ENCODE measurements around the gene RTF1. TPM values are rescaled to one million over a fixed set of nuclear protein-coding genes. Genes with fewer than 3 reads are reported as not detected.

The RTF1 gene
- polyA plus RNA-seq, 1 of the 3 experiments (the other 2 are of a cell fraction), result 27.8 TPM

DNA sequence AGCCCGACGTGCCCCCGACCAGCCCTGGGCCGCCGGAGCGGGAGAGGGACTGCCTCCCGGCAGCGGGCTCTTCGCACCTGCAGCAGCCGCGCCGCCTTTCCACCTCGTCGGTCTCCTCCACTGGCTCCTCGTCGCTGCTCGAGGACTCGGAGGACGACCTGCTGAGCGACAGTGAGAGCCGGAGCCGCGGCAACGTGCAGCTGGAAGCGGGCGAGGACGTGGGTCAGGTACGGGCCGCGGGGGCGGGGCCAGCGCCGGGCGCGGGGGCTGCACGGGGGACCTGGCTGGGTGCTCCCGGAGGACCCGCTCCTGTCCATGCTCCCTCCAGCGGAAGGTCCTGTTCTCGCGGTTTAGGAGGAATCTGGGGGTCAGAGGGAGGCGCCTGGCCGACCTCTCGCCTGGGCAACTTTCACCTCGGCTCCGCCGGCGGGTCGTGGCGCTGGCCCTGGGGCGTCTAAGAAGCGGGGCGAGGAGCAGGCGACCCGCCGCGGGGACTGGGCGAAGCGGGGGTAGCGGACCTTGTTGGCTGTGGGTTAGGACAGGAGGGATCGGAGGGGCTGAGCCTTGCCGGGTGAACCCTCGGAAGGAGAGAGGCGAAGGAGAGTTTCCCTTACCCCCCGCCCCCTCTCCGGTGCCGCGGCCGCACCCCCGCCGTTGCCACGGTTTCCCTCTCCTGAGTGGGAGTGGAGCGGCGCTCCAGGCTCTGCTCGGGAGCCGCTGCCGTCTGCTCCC lies 77.5 kb downstream of the RTF1 start:
- Histone ChIP-seq H2AFZ (ENCODE audit: low read depth) (peak overlapping the region; percentile 41; the same call in 1 of the 2 replicates), H3K9me3 (no peaks in the 10 kb centered on the region), H3K4me1 (ENCODE audit: control insufficient read depth in 1 of 2, insufficient read depth in 2 of 2, low read depth in 1 of 2, low read length in 1 of 2) (peaks cover 6% of the 10 kb centered on the region in 2 experiments; a peak in 3 of 4 replicates), H3K4me2 (peak overlapping the region; percentile 83), H3K36me3 (replicated peaks in 1 of 2; ENCODE audit: control insufficient read depth in 1 of 2, insufficient read depth in 2 of 2, low read length in 1 of 2) (no peaks in the 10 kb centered on the region), H3K79me2 (ENCODE audit: insufficient read depth) (no peaks in the 10 kb centered on the region), H3K4me3 (ENCODE audit: low read depth in 2 of 2, low read length in 1 of 2) (peak overlapping the region; percentile 56 to 74), H3K9ac (no peak overlapping the region), H4K20me1 (ENCODE audit: insufficient read depth) (no peaks in the 10 kb centered on the region), H3F3A (replicated peaks; ENCODE audit: insufficient read depth) (peaks cover 4% of the 10 kb centered on the region), H3K9me2 (no peaks in the 10 kb centered on the region), H3K27ac (ENCODE audit: low read depth in 2 of 2, low read length in 1 of 2) (no peak overlapping the region), H3K27me3 (ENCODE audit: insufficient read depth) (no peaks in the 10 kb centered on the region)
- POLR2A ChIA-PET, result interaction anchor here (2.2 kb wide), 1 partner anchor 50 kb away, joined by 8 read pairs; the partner anchor contains the start of gene RPAP1
- CTCF ChIA-PET, result interaction anchor here (1.1 to 1.7 kb wide), 4 partner anchors 12 to 410 kb away, joined by 3 to 10 read pairs (median 4); no protein-coding TSS in a partner anchor
- DNase-seq, result peak; percentile 78
- TF ChIP-seq RCOR1 (IDR thresholded peaks at IDR 0.05; ENCODE audit: low read length) (no peak), MAX (IDR thresholded peaks at IDR 0.05; ENCODE audit: low read depth) (peak; percentile 73)
- 28% methylated on average over 14 of the region's 77 CpGs for WGBS (ENCODE audit: low lambda C conversion rate)

DNA sequence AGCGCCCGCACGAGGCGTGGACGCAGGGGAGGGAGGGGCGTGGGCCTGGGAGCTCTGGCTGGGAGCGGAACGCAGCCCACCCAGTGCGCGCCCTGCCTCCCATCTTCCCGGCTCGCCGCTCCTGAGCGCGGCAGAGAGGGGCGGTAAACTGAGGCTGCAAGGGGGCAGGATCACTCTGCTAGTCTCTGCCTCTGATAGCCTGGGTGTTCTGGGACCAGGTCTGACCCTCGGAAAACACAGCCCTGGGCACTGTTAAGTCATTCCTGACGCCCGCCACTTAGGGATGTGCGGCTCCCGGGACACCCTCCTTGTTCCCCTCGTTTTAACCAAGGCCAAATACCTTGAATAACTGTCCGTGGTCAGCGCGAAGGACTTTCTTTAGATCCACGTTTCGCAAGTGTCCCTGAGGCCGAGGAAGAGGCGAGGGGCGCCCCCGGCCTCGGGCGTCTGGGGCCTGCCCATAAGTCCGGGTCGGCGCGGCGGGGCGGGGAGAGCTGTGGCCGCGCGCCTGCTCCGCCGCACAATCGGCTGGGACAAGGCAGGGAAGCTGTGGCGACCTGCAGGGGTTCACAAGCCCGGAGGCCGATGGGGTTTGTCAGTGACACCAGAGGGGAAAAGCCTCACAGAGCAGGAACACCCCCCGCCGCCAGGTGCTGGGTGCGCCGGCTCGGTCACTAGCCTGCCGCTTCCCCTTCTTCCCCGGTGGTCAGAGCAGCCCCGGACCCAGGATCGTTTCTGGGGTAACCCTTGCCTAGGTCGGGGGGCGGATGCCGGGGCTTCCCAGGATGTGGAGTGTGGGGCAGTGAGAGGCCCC lies 78.2 kb downstream of the RTF1 start:
- peak overlapping the region; percentile 83; the same call in 1 of the 2 replicates for H3K4me2 ChIP-seq
- POLR2A ChIA-PET, result no interaction called here
- no peak for TF ChIP-seq CHD2 (IDR thresholded peaks at IDR 0.05; ENCODE audit: low read length, partially characterized antibody)
- TF ChIP-seq GABPA (IDR thresholded peaks at IDR 0.05; ENCODE audit: low read depth), result no peak
- no peak for TF ChIP-seq RCOR1 (IDR thresholded peaks at IDR 0.05; ENCODE audit: low read length)
- no peak for TF ChIP-seq USF2 (IDR thresholded peaks at IDR 0.05; ENCODE audit: borderline replicate concordance, low read depth, low read length)
- TF ChIP-seq TAF1 (IDR thresholded peaks at IDR 0.05; ENCODE audit: borderline replicate concordance, low read depth, low read length), result no peak
- TF ChIP-seq, protein P1, sequence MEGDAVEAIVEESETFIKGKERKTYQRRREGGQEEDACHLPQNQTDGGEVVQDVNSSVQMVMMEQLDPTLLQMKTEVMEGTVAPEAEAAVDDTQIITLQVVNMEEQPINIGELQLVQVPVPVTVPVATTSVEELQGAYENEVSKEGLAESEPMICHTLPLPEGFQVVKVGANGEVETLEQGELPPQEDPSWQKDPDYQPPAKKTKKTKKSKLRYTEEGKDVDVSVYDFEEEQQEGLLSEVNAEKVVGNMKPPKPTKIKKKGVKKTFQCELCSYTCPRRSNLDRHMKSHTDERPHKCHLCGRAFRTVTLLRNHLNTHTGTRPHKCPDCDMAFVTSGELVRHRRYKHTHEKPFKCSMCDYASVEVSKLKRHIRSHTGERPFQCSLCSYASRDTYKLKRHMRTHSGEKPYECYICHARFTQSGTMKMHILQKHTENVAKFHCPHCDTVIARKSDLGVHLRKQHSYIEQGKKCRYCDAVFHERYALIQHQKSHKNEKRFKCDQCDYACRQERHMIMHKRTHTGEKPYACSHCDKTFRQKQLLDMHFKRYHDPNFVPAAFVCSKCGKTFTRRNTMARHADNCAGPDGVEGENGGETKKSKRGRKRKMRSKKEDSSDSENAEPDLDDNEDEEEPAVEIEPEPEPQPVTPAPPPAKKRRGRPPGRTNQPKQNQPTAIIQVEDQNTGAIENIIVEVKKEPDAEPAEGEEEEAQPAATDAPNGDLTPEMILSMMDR (IDR thresholded peaks at IDR 0.05), result no peak
- TF ChIP-seq, protein P2, sequence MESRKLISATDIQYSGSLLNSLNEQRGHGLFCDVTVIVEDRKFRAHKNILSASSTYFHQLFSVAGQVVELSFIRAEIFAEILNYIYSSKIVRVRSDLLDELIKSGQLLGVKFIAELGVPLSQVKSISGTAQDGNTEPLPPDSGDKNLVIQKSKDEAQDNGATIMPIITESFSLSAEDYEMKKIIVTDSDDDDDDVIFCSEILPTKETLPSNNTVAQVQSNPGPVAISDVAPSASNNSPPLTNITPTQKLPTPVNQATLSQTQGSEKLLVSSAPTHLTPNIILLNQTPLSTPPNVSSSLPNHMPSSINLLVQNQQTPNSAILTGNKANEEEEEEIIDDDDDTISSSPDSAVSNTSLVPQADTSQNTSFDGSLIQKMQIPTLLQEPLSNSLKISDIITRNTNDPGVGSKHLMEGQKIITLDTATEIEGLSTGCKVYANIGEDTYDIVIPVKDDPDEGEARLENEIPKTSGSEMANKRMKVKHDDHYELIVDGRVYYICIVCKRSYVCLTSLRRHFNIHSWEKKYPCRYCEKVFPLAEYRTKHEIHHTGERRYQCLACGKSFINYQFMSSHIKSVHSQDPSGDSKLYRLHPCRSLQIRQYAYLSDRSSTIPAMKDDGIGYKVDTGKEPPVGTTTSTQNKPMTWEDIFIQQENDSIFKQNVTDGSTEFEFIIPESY (IDR thresholded peaks at IDR 0.05; ENCODE audit: borderline replicate concordance, low read depth), result no peak
- TF ChIP-seq, protein P3, sequence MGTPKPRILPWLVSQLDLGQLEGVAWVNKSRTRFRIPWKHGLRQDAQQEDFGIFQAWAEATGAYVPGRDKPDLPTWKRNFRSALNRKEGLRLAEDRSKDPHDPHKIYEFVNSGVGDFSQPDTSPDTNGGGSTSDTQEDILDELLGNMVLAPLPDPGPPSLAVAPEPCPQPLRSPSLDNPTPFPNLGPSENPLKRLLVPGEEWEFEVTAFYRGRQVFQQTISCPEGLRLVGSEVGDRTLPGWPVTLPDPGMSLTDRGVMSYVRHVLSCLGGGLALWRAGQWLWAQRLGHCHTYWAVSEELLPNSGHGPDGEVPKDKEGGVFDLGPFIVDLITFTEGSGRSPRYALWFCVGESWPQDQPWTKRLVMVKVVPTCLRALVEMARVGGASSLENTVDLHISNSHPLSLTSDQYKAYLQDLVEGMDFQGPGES (IDR thresholded peaks at IDR 0.05; ENCODE audit: low read depth, low read length), result no peak
- TF ChIP-seq TCF12 (IDR thresholded peaks at IDR 0.05), result no peak
- no peak for TF ChIP-seq REST (IDR thresholded peaks at IDR 0.05; ENCODE audit: low read depth, low read length)
- no peak for TF ChIP-seq MXI1 (IDR thresholded peaks at IDR 0.05; ENCODE audit: low read depth, low read length)

More for the DNA sequence above, 78.2 kb downstream of the RTF1 start:
- WGBS (ENCODE audit: low lambda C conversion rate), result 94% methylated on average over 50 of the region's 60 CpGs
- no peaks in the 10 kb centered on the region for H3K9me2 ChIP-seq
- no peaks in the 10 kb centered on the region for H3K27me3 ChIP-seq (ENCODE audit: insufficient read depth)
- H3K4me3 ChIP-seq (ENCODE audit: low read depth in 2 of 2, low read length in 1 of 2), result no peak overlapping the region
- H3K36me3 ChIP-seq (replicated peaks in 1 of 2; ENCODE audit: control insufficient read depth in 1 of 2, insufficient read depth in 2 of 2, low read length in 1 of 2), result no peaks in the 10 kb centered on the region
- peaks cover 6% of the 10 kb centered on the region in 2 experiments; a peak in 3 of 4 replicates for H3K4me1 ChIP-seq (ENCODE audit: control insufficient read depth in 1 of 2, insufficient read depth in 2 of 2, low read depth in 1 of 2, low read length in 1 of 2)
- no peaks in the 10 kb centered on the region for H3K9me3 ChIP-seq
- CTCF ChIA-PET, result interaction anchor here (1.3 to 1.4 kb wide), 2 partner anchors 12 to 29 kb away, joined by 3 to 10 read pairs; no protein-coding TSS in a partner anchor
- H3F3A ChIP-seq (replicated peaks; ENCODE audit: insufficient read depth), result peaks cover under 1% of the 10 kb centered on the region
- no peak overlapping the region for H3K27ac ChIP-seq (ENCODE audit: low read depth in 2 of 2, low read length in 1 of 2)
- no peak for DNase-seq
- no peak overlapping the region for H2AFZ ChIP-seq (ENCODE audit: low read depth)
- no peaks in the 10 kb centered on the region for H4K20me1 ChIP-seq (ENCODE audit: insufficient read depth)
- H3K9ac ChIP-seq, result no peak overlapping the region
- H3K79me2 ChIP-seq (ENCODE audit: insufficient read depth), result no peaks in the 10 kb centered on the region
